Measurements from ENCODE around the gene TSPAN5. TPM values are rescaled to one million over a fixed set of nuclear protein-coding genes. Genes with fewer than 3 reads are reported as not detected.

TSPAN5 gene
- total RNA-seq, 1 experiment from 2014 or later = 12.4 TPM

GRCh38 chr4:98625399-98625798, 33.0 kb downstream of the TSPAN5 start:
- intact Hi-C loops (cut with micrococcal nuclease; ENCODE audit: unreplicated experiment) = no loop called here
- peak overlapping the region; percentile 75 for H3K4me2 ChIP-seq
- CTCF ChIA-PET = interaction anchor here (0.7 kb wide), 1 partner anchor 33 kb away, joined by 3 read pairs; no protein-coding TSS in a partner anchor

DNA sequence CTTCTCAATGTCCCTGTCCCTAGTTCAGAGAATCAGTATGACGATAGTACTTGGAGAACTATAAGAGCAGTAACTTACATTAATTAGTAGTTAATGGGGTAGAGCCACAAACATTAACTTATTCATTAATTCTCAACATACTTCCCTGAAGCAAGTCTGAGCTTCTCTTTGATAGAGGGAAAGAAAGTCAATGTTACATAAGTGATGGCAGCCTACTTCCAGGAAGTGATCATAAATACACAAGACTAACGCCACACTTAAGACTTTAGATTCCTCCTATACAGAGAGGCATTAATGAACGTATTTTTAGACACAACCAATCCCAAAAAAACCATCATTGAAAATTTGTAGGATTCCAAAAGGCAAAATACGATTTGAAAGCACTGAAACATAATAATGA, 33.8 kb downstream of the TSPAN5 start:
- Histone ChIP-seq H2AFZ (no peak overlapping the region), H4K20me1 (ENCODE audit: insufficient read depth) (no peaks in the 10 kb centered on the region), H3K27me3 (ENCODE audit: insufficient read depth, low read depth) (no peaks in the 10 kb centered on the region), H3K36me3 (ENCODE audit: low read depth) (no peaks in the 10 kb centered on the region), H3K79me2 (ENCODE audit: low read depth) (peaks cover 60% of the 10 kb centered on the region), H3F3A (ENCODE audit: insufficient read depth, low read depth) (peaks cover 26% of the 10 kb centered on the region), H3K27ac (peak overlapping the region; percentile 84), H3K4me1 (replicated peaks; ENCODE audit: insufficient read depth) (peaks cover 46% of the 10 kb centered on the region), H3K9me3 (ENCODE audit: insufficient read depth, low read depth) (no peaks in the 10 kb centered on the region), H3K4me2 (peak overlapping the region; percentile 75), H3K4me3 (no peak overlapping the region), H3K9me2 (ENCODE audit: insufficient read depth) (no peaks in the 10 kb centered on the region)
- intact Hi-C loops (cut with micrococcal nuclease; ENCODE audit: unreplicated experiment) = no loop called here
- DNase-seq = no peak
- no TSS peak for BruUV-seq (replicated peaks)
- ChIA-PET CTCF (no interaction called here), POLR2A (ENCODE audit: unreplicated experiment) (no interaction called here)
- TF ChIP-seq EZH2 (IDR thresholded peaks at IDR 0.05; ENCODE audit: low read depth) (no peak), CTCF (conservative IDR thresholded peaks at IDR 0.05) (no peak)

More at GRCh38 chr4:98625399-98625798, 33.0 kb downstream of the TSPAN5 start:
- DNase-seq = no peak
- Histone ChIP-seq H3K9me2 (ENCODE audit: insufficient read depth) (no peaks in the 10 kb centered on the region), H3K27me3 (ENCODE audit: insufficient read depth, low read depth) (no peaks in the 10 kb centered on the region), H3F3A (ENCODE audit: insufficient read depth, low read depth) (peaks cover 26% of the 10 kb centered on the region), H4K20me1 (ENCODE audit: insufficient read depth) (no peaks in the 10 kb centered on the region), H3K4me1 (replicated peaks; ENCODE audit: insufficient read depth) (peaks cover 46% of the 10 kb centered on the region), H3K27ac (peak overlapping the region; percentile 84), H3K9me3 (ENCODE audit: insufficient read depth, low read depth) (no peaks in the 10 kb centered on the region), H3K4me3 (peak overlapping the region; percentile 33; the same call in 1 of the 2 replicates), H3K36me3 (ENCODE audit: low read depth) (no peaks in the 10 kb centered on the region), H2AFZ (no peak overlapping the region), H3K79me2 (ENCODE audit: low read depth) (peaks cover 66% of the 10 kb centered on the region)
- TF ChIP-seq CTCF (conservative IDR thresholded peaks at IDR 0.05) (no peak), EZH2 (IDR thresholded peaks at IDR 0.05; ENCODE audit: low read depth) (no peak)
- no TSS peak for BruUV-seq (replicated peaks)
- POLR2A ChIA-PET (ENCODE audit: unreplicated experiment) = interaction anchor here (0.6 kb wide), 1 partner anchor 35 kb away, joined by 3 read pairs; no protein-coding TSS in a partner anchor

- Histone ChIP-seq H4K20me1 (ENCODE audit: insufficient read depth) (no peaks in the 10 kb centered on the region), H3K27ac (peak overlapping the region; percentile 84), H3K4me2 (no peak overlapping the region), H3K27me3 (ENCODE audit: insufficient read depth, low read depth) (no peaks in the 10 kb centered on the region), H2AFZ (no peak overlapping the region), H3K79me2 (ENCODE audit: low read depth) (peaks cover 59% of the 10 kb centered on the region), H3F3A (ENCODE audit: insufficient read depth, low read depth) (peaks cover 26% of the 10 kb centered on the region), H3K4me1 (replicated peaks; ENCODE audit: insufficient read depth) (peaks cover 46% of the 10 kb centered on the region), H3K9me3 (ENCODE audit: insufficient read depth, low read depth) (no peaks in the 10 kb centered on the region), H3K36me3 (ENCODE audit: low read depth) (no peaks in the 10 kb centered on the region), H3K4me3 (no peak overlapping the region), H3K9me2 (ENCODE audit: insufficient read depth) (no peaks in the 10 kb centered on the region)
- no TSS peak for BruUV-seq (replicated peaks)
- no peak for DNase-seq
- no peak for TF ChIP-seq EZH2 (IDR thresholded peaks at IDR 0.05; ENCODE audit: low read depth)
- TF ChIP-seq CTCF (conservative IDR thresholded peaks at IDR 0.05) = no peak
- POLR2A ChIA-PET (ENCODE audit: unreplicated experiment) = no interaction called here
- intact Hi-C loops (cut with micrococcal nuclease; ENCODE audit: unreplicated experiment) = no loop called here
- CTCF ChIA-PET = no interaction called here
Observed at GRCh38 chr4:98624144-98624543, 34.3 kb downstream of the TSPAN5 start.
